ENCODE results near the gene MYH6.
"Not testable (repeated sequence)": the region's sequence is repeated elsewhere in the genome, so short reads cannot be mapped to it uniquely, and the experiment has no call there.

MYH6 gene

GRCh38 chr14:23430723-23431085 lies 22.6 kb upstream of the MYH6 start:
- TF ChIP-seq EZH2 (IDR thresholded peaks at IDR 0.05; ENCODE audit: borderline replicate concordance, low read length) (no peak), CTCF (IDR thresholded peaks at IDR 0.05; ENCODE audit: low read length) (no peak)
- Histone ChIP-seq H3K36me3 (ENCODE audit: insufficient read depth, low read length) (no peaks in the 10 kb centered on the region), H3F3A (ENCODE audit: insufficient read depth, low read length) (no peaks in the 10 kb centered on the region), H3K79me2 (ENCODE audit: insufficient read depth, low read length) (no peaks in the 10 kb centered on the region), H2AFZ (ENCODE audit: low read length) (no peak overlapping the region), H3K9me2 (ENCODE audit: low read depth, low read length) (no peaks in the 10 kb centered on the region), H3K9ac (ENCODE audit: low read length) (no peak overlapping the region), H3K27me3 (ENCODE audit: insufficient read depth, low read length) (no peaks in the 10 kb centered on the region), H3K4me3 (ENCODE audit: low read depth, low read length, poor library complexity, severe bottlenecking) (no peak overlapping the region), H4K20me1 (ENCODE audit: insufficient read depth, low read length) (no peaks in the 10 kb centered on the region), H3K27ac (ENCODE audit: low read depth, low read length, poor library complexity, severe bottlenecking) (no peak overlapping the region), H3K4me1 (ENCODE audit: insufficient read depth, low read length, severe bottlenecking) (no peaks in the 10 kb centered on the region), H3K9me3 (ENCODE audit: low read length) (no peaks in the 10 kb centered on the region), H3K4me2 (ENCODE audit: low read length) (no peak overlapping the region)

GRCh38 chr14:23430016-23430722 lies 22.1 kb upstream of the MYH6 start:
- H3K4me1 ChIP-seq (ENCODE audit: insufficient read depth, low read length, severe bottlenecking), result no peaks in the 10 kb centered on the region
- no peak overlapping the region for H3K27ac ChIP-seq (ENCODE audit: low read depth, low read length, poor library complexity, severe bottlenecking)
- no peak overlapping the region for H2AFZ ChIP-seq (ENCODE audit: low read length)
- no peak overlapping the region for H3K9ac ChIP-seq (ENCODE audit: low read length)
- no peaks in the 10 kb centered on the region for H4K20me1 ChIP-seq (ENCODE audit: insufficient read depth, low read length)
- H3K4me3 ChIP-seq (ENCODE audit: low read depth, low read length, poor library complexity, severe bottlenecking), result no peak overlapping the region
- no peaks in the 10 kb centered on the region for H3K36me3 ChIP-seq (ENCODE audit: insufficient read depth, low read length)
- no peaks in the 10 kb centered on the region; the same call in 1 of the 2 replicates for H3K27me3 ChIP-seq (ENCODE audit: insufficient read depth, low read length)
- H3K9me3 ChIP-seq (ENCODE audit: low read length), result no peaks in the 10 kb centered on the region
- H3K9me2 ChIP-seq (ENCODE audit: low read depth, low read length), result no peaks in the 10 kb centered on the region
- H3K4me2 ChIP-seq (ENCODE audit: low read length), result no peak overlapping the region
- no peaks in the 10 kb centered on the region for H3K79me2 ChIP-seq (ENCODE audit: insufficient read depth, low read length)
- H3F3A ChIP-seq (ENCODE audit: insufficient read depth, low read length), result no peaks in the 10 kb centered on the region
- TF ChIP-seq CTCF (IDR thresholded peaks at IDR 0.05; ENCODE audit: low read length) (no peak), EZH2 (IDR thresholded peaks at IDR 0.05; ENCODE audit: borderline replicate concordance, low read length) (no peak)

- no peaks in the 10 kb centered on the region for H3F3A ChIP-seq (ENCODE audit: insufficient read depth, low read length)
- H3K36me3 ChIP-seq (ENCODE audit: insufficient read depth, low read length), result no peaks in the 10 kb centered on the region
- TF ChIP-seq EZH2 (IDR thresholded peaks at IDR 0.05; ENCODE audit: borderline replicate concordance, low read length) (no peak), CTCF (IDR thresholded peaks at IDR 0.05; ENCODE audit: low read length) (no peak)
- H2AFZ ChIP-seq (ENCODE audit: low read length), result no peak overlapping the region
- H4K20me1 ChIP-seq (ENCODE audit: insufficient read depth, low read length), result no peaks in the 10 kb centered on the region
- H3K4me1 ChIP-seq (ENCODE audit: insufficient read depth, low read length, severe bottlenecking), result no peaks in the 10 kb centered on the region
- H3K4me2 ChIP-seq (ENCODE audit: low read length), result no peak overlapping the region
- H3K9me3 ChIP-seq (ENCODE audit: low read length), result no peaks in the 10 kb centered on the region
- H3K27me3 ChIP-seq (ENCODE audit: insufficient read depth, low read length), result no peaks in the 10 kb centered on the region; the same call in 1 of the 2 replicates
- H3K9ac ChIP-seq (ENCODE audit: low read length), result no peak overlapping the region
- no peak overlapping the region for H3K27ac ChIP-seq (ENCODE audit: low read depth, low read length, poor library complexity, severe bottlenecking)
- no peaks in the 10 kb centered on the region for H3K79me2 ChIP-seq (ENCODE audit: insufficient read depth, low read length)
- no peaks in the 10 kb centered on the region for H3K9me2 ChIP-seq (ENCODE audit: low read depth, low read length)
- H3K4me3 ChIP-seq (ENCODE audit: low read depth, low read length, poor library complexity, severe bottlenecking), result no peak overlapping the region
Observed at GRCh38 chr14:23428686-23429495, 20.8 kb upstream of the MYH6 start.

- H3K79me2 ChIP-seq (ENCODE audit: insufficient read depth, low read length); H3K36me3 ChIP-seq (ENCODE audit: insufficient read depth, low read length); H3K9me2 ChIP-seq (ENCODE audit: low read depth, low read length); H4K20me1 ChIP-seq (ENCODE audit: insufficient read depth, low read length); H2AFZ ChIP-seq (ENCODE audit: low read length); H3K27me3 ChIP-seq (ENCODE audit: insufficient read depth, low read length); H3K9ac ChIP-seq (ENCODE audit: low read length); H3K4me3 ChIP-seq (ENCODE audit: low read depth, low read length, poor library complexity, severe bottlenecking); H3K4me2 ChIP-seq (ENCODE audit: low read length); H3K9me3 ChIP-seq (ENCODE audit: low read length); H3K27ac ChIP-seq (ENCODE audit: low read depth, low read length, poor library complexity, severe bottlenecking); H3K4me1 ChIP-seq (ENCODE audit: insufficient read depth, low read length, severe bottlenecking); H3F3A ChIP-seq (ENCODE audit: insufficient read depth, low read length): not testable (repeated sequence)
Observed at GRCh38 chr14:23425798-23426197, 17.7 kb upstream of the MYH6 start.
